CD8-positive, alpha-beta memory T cell (primary cell): Measurements from ENCODE around the gene CDK14. TPM values are rescaled to one million over a fixed set of nuclear protein-coding genes. Genes with fewer than 3 reads are reported as not detected.
"Not testable (repeated sequence)": the region's sequence is repeated elsewhere in the genome, so short reads cannot be mapped to it uniquely, and the experiment has no call there.

Experiments used
- CTCF ChIA-PET: fragments of 350-600 bp; sonication (Branson Sonifier 250); formaldehyde crosslinking; loops from one replicate; lab custom pipeline; 2021; ENCODE audit warnings: antibody characterized with exemption; lab: Charles Lee
- POLR2A ChIA-PET: fragments of 350-600 bp; sonication (Branson Sonifier 250); formaldehyde crosslinking; loops from one replicate; lab custom pipeline; 2021; ENCODE audit warnings: antibody characterized with exemption; lab: Charles Lee
- DNase-seq, 5 donors: peaks; one replicate each; pipeline versions ENCODE4 v3.0.0 to v3.0.0-alpha.2; 2020 to 2022; ENCODE audit warnings: mixed read lengths in 1 of 5
- H3K27ac ChIP-seq: one replicate; pipeline ENCODE4 v1.7.0; 2013; ENCODE audit warnings: low read depth, mild to moderate bottlenecking, low read length, moderate library complexity
- H3K27me3 ChIP-seq: 2 replicates; pipeline ENCODE4 v1.7.0; 2013; ENCODE audit warnings: low read length, mild to moderate bottlenecking; ENCODE audit not compliant: insufficient read depth, poor library complexity, severe bottlenecking
- H3K36me3 ChIP-seq: 2 replicates; pipeline ENCODE4 v1.7.0; 2013; ENCODE audit warnings: mild to moderate bottlenecking, low read length, moderate library complexity; ENCODE audit not compliant: insufficient read depth
- H3K4me1 ChIP-seq: 2 replicates; pipeline ENCODE4 v1.7.0; 2013; ENCODE audit warnings: mild to moderate bottlenecking, low read length, moderate library complexity; ENCODE audit not compliant: insufficient read depth
- H3K4me3 ChIP-seq: 2 replicates; pipeline ENCODE4 v1.7.0; 2013; ENCODE audit warnings: mild to moderate bottlenecking, low read length
- H3K9me3 ChIP-seq: 2 replicates; pipeline ENCODE4 v1.7.0; 2013; ENCODE audit warnings: mild to moderate bottlenecking, low read length
- H3K27ac Mint-ChIP-seq, 8 donors: one replicate each; pipeline ENCODE4 v1.8.0; 2020 to 2021; ENCODE audit warnings: mixed read lengths in 8 of 8, mild to moderate bottlenecking in 6 of 8, inconsistent platforms in 3 of 8, moderate library complexity in 3 of 8
- H3K27me3 Mint-ChIP-seq, 2 donors: one replicate each; pipeline ENCODE4 v1.8.0; 2020 to 2021; ENCODE audit warnings: mixed read lengths in 2 of 2, mild to moderate bottlenecking in 1 of 2, moderate library complexity in 1 of 2
- H3K36me3 Mint-ChIP-seq, 3 donors: one replicate each; pipeline ENCODE4 v1.8.0; 2020 to 2021; ENCODE audit warnings: mixed read lengths in 3 of 3, inconsistent platforms in 1 of 3, mild to moderate bottlenecking in 1 of 3
- H3K4me1 Mint-ChIP-seq, 3 donors: one replicate each; pipeline ENCODE4 v1.8.0; 2020 to 2021; ENCODE audit warnings: mixed read lengths in 3 of 3, inconsistent platforms in 1 of 3, mild to moderate bottlenecking in 1 of 3
- H3K4me3 Mint-ChIP-seq, 7 donors: one replicate each; pipeline ENCODE4 v1.8.0; 2020 to 2021; ENCODE audit warnings: mixed read lengths in 7 of 7, mild to moderate bottlenecking in 6 of 7, moderate library complexity in 4 of 7, inconsistent platforms in 2 of 7
- H3K9me3 Mint-ChIP-seq, 5 donors: one replicate each; pipeline ENCODE4 v1.8.0; 2020 to 2022; ENCODE audit warnings: mixed read lengths in 5 of 5, mild to moderate bottlenecking in 3 of 5, moderate library complexity in 2 of 5, inconsistent platforms in 1 of 5
- polyA plus RNA-seq: library from polyadenylated mRNA; unstranded; fragments of 300-500 nt; fragmentation: Illumina TruSeq; gene quantifications from one replicate; pipeline ENCODE4 v1.2.3, GENCODE V29; 2021
- total RNA-seq, 2 experiments: library from RNA; stranded (reverse); gene quantifications; one replicate each; pipeline ENCODE4 v1.2.3, GENCODE V29; 2021

The CDK14 gene
- total and polyA plus RNA-seq, 3 experiments from 2014 or later: 0.05 to 0.20 TPM; not detected in 1

DNA sequence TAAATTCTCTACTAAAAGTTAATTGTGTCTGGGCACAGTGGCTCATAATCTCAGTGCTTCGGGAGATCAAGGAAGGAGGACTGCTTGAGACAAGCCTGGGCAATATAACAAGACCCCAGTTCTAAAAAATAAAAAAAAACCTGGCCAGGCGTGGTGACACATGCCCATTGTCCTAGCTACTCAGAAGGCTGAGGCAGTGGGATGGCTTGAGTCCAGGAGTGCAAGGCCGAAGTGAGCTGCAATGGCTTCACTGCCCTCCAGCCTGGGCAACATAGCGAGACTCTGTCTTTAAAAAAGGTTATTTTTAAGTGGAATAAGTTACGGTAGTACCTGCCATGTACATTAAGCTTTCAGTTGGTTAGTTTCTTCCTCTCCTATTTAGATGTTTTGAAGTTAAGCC, 28.9 kb downstream of the CDK14 start:
- Mint-ChIP-seq H3K9me3 (peaks cover 0 to 1% (median 0%) of the 10 kb centered on the region in 5 donors), H3K4me1 (no peaks in the 10 kb centered on the region), H3K27ac (no peak overlapping the region), H3K27me3 (no peaks in the 10 kb centered on the region), H3K4me3 (no peak overlapping the region), H3K36me3 (no peaks in the 10 kb centered on the region)
- Histone ChIP-seq H3K4me1 (no peaks in the 10 kb centered on the region), H3K27ac (no peak overlapping the region), H3K27me3 (no peaks in the 10 kb centered on the region), H3K4me3 (no peak overlapping the region), H3K9me3 (no peaks in the 10 kb centered on the region), H3K36me3 (no peaks in the 10 kb centered on the region)
- no peak for DNase-seq
- POLR2A ChIA-PET: no interaction called here
- CTCF ChIA-PET: no interaction called here

DNA sequence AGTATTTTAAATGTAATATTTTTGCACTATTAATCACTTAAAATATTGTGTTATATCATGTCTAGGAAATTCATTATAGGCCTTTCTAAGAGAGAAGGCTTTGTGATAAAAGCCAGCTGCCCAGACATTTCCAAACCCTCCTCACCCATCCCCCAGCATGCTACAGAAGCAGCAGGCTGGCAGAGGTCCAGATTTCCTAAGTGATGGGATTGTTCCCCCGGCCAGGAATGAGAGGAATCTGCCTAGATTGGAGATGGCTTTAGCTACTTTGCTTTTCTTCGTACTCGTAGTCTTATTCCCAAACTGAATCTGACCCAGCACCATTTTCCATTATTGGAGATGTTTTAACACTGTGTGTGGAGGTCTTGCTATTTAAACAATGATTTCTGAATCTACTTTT, 29.4 kb downstream of the CDK14 start:
- no peak for DNase-seq
- H3K9me3 Mint-ChIP-seq: peaks cover 0 to 1% (median 0%) of the 10 kb centered on the region in 5 donors
- H3K4me1 ChIP-seq: no peaks in the 10 kb centered on the region
- H3K36me3 Mint-ChIP-seq: no peaks in the 10 kb centered on the region
- H3K4me3 Mint-ChIP-seq: no peak overlapping the region
- no peaks in the 10 kb centered on the region for H3K9me3 ChIP-seq
- H3K27me3 Mint-ChIP-seq: no peaks in the 10 kb centered on the region
- no peaks in the 10 kb centered on the region for H3K4me1 Mint-ChIP-seq
- ChIA-PET CTCF (no interaction called here), POLR2A (no interaction called here)
- no peak overlapping the region for H3K27ac ChIP-seq
- no peaks in the 10 kb centered on the region for H3K36me3 ChIP-seq
- H3K27ac Mint-ChIP-seq: no peak overlapping the region
- H3K27me3 ChIP-seq: no peaks in the 10 kb centered on the region
- H3K4me3 ChIP-seq: no peak overlapping the region

DNA sequence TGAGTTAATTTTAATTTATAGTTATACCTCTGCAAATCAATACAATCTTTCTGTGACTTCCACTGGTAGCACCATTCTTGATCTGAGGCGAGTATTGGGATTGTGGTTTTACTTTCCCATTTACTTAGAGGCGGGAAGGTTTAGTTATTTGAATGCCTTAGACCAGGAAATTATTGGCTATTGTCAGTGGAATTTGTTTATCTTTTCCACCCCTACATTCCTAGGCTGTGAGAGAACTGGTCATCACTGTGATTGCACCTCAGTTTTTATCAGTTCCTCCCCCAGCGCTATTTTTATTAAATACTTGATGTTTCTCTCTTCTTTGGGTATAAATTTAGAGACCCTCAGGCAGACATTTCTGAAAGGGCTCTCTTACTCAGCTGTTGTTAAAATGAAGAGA, 29.9 kb downstream of the CDK14 start:
- no peaks in the 10 kb centered on the region for H3K27me3 ChIP-seq
- H3K4me3 ChIP-seq: no peak overlapping the region
- H3K4me1 Mint-ChIP-seq: no peaks in the 10 kb centered on the region
- no peaks in the 10 kb centered on the region for H3K9me3 ChIP-seq
- no peaks in the 10 kb centered on the region for H3K27me3 Mint-ChIP-seq
- H3K4me1 ChIP-seq: no peaks in the 10 kb centered on the region
- peaks cover 0 to 1% (median 0%) of the 10 kb centered on the region in 5 donors for H3K9me3 Mint-ChIP-seq
- H3K27ac Mint-ChIP-seq: no peak overlapping the region
- no peaks in the 10 kb centered on the region for H3K36me3 Mint-ChIP-seq
- POLR2A ChIA-PET: no interaction called here
- CTCF ChIA-PET: no interaction called here
- no peak for DNase-seq
- H3K4me3 Mint-ChIP-seq: no peak overlapping the region
- H3K36me3 ChIP-seq: no peaks in the 10 kb centered on the region
- H3K27ac ChIP-seq: no peak overlapping the region

DNA sequence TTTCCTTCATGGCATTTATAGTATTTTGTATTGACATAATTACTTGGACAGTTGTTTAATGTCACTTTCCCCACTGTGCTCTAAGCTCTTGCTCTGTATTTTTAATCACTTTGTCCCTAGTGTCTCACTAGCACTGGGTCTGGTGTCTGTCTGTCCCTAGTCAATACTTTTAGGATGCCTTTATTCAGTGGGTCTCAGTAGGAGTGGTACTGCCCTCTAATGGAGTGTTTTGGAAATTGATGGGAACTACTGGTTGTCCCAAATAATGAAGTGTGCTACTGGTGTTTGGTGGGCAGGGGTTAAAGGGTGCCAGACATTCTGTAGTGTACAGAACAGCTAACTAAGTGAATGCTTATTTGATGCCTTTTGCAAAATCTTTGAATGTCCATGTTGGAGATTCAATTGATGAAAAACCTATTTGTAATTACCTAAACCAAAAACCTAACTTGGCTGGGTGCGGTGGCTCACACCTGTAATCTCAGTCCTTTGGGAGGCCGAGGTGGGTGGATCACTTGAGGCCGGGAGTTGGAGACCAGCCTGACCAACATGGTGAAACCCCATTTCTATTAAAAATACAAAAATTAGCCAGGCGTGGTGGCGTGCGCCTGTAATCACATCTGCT, 33.3 kb downstream of the CDK14 start:
- H3K36me3 ChIP-seq: no peaks in the 10 kb centered on the region
- Mint-ChIP-seq H3K4me3 (no peak overlapping the region), H3K4me1 (no peaks in the 10 kb centered on the region), H3K9me3 (peaks cover 0 to 4% (median 0%) of the 10 kb centered on the region in 5 donors), H3K27ac (no peak overlapping the region), H3K36me3 (no peaks in the 10 kb centered on the region), H3K27me3 (no peaks in the 10 kb centered on the region)
- no peaks in the 10 kb centered on the region for H3K4me1 ChIP-seq
- H3K27ac ChIP-seq: no peak overlapping the region
- POLR2A ChIA-PET: no interaction called here
- no peak overlapping the region for H3K4me3 ChIP-seq
- no peak for DNase-seq
- H3K9me3 ChIP-seq: no peaks in the 10 kb centered on the region
- CTCF ChIA-PET: no interaction called here
- H3K27me3 ChIP-seq: no peaks in the 10 kb centered on the region

DNA sequence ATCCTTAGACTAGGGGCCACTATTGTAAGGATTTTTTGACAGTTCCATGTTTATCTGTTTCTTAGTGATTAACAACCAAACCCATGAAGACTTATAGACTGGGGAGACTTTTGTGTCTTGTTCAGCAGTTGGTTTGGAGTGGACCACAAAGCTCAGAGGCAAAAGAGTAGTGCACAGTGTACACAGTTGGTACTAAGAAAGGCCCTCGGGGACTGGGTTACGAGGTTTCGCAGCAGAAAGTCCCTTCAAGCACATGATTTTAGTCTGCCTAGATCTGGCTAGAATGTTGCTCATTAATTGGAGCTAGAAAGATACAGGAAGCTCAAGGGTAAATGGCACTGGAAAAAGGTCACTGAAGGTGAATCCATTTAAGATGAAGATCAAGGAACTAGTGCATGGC, 35.4 kb downstream of the CDK14 start:
- no peak overlapping the region for H3K4me3 ChIP-seq
- H3K4me3 Mint-ChIP-seq: no peak overlapping the region
- CTCF ChIA-PET: no interaction called here
- H3K4me1 ChIP-seq: no peaks in the 10 kb centered on the region
- no peak overlapping the region for H3K27ac Mint-ChIP-seq
- H3K36me3 ChIP-seq: no peaks in the 10 kb centered on the region
- H3K4me1 Mint-ChIP-seq: no peaks in the 10 kb centered on the region
- H3K9me3 ChIP-seq: no peaks in the 10 kb centered on the region
- no peak overlapping the region for H3K27ac ChIP-seq
- POLR2A ChIA-PET: no interaction called here
- no peaks in the 10 kb centered on the region for H3K27me3 Mint-ChIP-seq
- H3K36me3 Mint-ChIP-seq: no peaks in the 10 kb centered on the region
- H3K9me3 Mint-ChIP-seq: peaks cover 0 to 4% (median 0%) of the 10 kb centered on the region in 5 donors
- H3K27me3 ChIP-seq: no peaks in the 10 kb centered on the region
- DNase-seq: no peak

DNA sequence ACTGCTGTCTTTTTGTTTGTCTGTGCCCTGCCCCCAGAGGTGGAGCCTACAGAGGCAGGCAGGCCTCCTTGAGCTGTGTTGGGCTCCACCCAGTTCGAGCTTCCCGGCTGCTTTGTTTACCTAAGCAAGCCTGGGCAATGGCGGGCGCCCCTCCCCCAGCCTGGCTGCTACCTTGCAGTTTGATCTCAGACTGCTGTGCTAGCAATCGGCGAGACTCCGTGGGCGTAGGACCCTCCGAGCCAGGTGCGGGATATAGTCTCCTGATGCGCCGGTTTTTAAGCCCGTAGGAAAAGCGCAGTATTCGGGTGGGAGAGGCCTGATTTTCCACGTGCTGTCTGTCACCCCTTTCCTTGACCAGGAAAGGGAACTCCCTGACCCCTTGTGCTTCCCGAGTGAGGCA, 43.6 kb downstream of the CDK14 start:
- H3K27ac ChIP-seq, H3K4me3 ChIP-seq, DNase-seq, POLR2A ChIA-PET, H3K36me3 Mint-ChIP-seq, H3K4me1 ChIP-seq, H3K4me3 Mint-ChIP-seq, H3K4me1 Mint-ChIP-seq, H3K9me3 ChIP-seq, CTCF ChIA-PET, H3K27me3 ChIP-seq, H3K36me3 ChIP-seq, H3K27ac Mint-ChIP-seq, H3K27me3 Mint-ChIP-seq: not testable (repeated sequence)
- peaks cover 3 to 11% (median 6%) of the 10 kb centered on the region in 5 donors for H3K9me3 Mint-ChIP-seq

DNA sequence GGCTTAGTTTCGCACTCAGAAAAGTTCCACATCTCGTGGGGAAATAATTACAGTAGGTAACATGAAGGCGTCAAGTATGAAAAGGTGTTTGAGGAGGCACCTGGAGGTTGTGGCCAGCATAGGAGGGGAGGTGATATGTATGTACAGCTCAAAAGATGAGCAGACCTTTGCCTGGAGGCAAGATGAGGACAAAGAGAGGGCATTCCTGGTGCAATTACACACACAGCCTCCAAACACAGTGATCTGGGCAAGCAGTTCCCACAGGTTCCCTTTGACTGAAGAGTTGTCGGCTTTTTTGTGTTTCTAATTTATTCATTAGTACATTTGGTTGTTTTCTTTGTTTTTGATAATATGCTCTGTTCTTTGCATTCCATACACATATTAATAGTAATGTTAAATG, 46.9 kb downstream of the CDK14 start:
- H3K27ac ChIP-seq: no peak overlapping the region
- Mint-ChIP-seq H3K36me3 (no peaks in the 10 kb centered on the region), H3K4me1 (no peaks in the 10 kb centered on the region), H3K9me3 (peaks cover 3 to 7% (median 4%) of the 10 kb centered on the region in 5 donors), H3K27me3 (peaks cover 0 to 3% of the 10 kb centered on the region in 2 donors), H3K27ac (no peak overlapping the region), H3K4me3 (no peak overlapping the region)
- CTCF ChIA-PET: no interaction called here
- H3K36me3 ChIP-seq: no peaks in the 10 kb centered on the region
- POLR2A ChIA-PET: no interaction called here
- DNase-seq: no peak
- H3K4me1 ChIP-seq: no peaks in the 10 kb centered on the region
- no peaks in the 10 kb centered on the region for H3K9me3 ChIP-seq
- H3K27me3 ChIP-seq: no peaks in the 10 kb centered on the region
- H3K4me3 ChIP-seq: no peak overlapping the region

DNA sequence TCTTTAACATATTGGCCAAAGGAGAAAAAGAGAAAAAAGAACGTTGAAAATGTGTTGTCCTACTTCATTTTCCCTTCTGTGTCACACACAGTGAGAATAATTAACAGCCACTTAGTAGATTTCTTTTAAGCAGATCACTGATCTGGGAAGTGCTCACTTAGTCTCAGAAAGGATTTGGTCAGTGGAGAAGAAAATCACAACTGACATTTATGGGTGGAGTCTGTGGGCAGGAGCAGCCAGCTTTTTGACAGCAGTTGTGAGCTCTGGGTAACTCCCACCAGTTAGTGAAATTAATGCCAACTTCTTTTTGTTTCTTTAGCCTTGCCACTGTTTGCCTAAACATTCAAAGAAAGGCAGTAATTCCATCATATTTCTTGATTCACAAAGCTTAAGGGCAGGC, 49.7 kb downstream of the CDK14 start:
- CTCF ChIA-PET: no interaction called here
- no peak overlapping the region for H3K4me3 ChIP-seq
- H3K4me1 ChIP-seq: no peaks in the 10 kb centered on the region
- no peak overlapping the region for H3K4me3 Mint-ChIP-seq
- DNase-seq: no peak
- H3K9me3 ChIP-seq: no peaks in the 10 kb centered on the region
- no peak overlapping the region for H3K27ac ChIP-seq
- no peaks in the 10 kb centered on the region for H3K36me3 ChIP-seq
- H3K27ac Mint-ChIP-seq: no peak overlapping the region
- H3K36me3 Mint-ChIP-seq: no peaks in the 10 kb centered on the region
- peaks cover 0 to 3% of the 10 kb centered on the region in 2 donors for H3K27me3 Mint-ChIP-seq
- H3K4me1 Mint-ChIP-seq: no peaks in the 10 kb centered on the region
- peaks cover 0 to 10% (median 6%) of the 10 kb centered on the region in 5 donors for H3K9me3 Mint-ChIP-seq
- no peaks in the 10 kb centered on the region for H3K27me3 ChIP-seq
- POLR2A ChIA-PET: no interaction called here
